Keratinocyte (primary cell): ENCODE data around the gene COL13A1. TPM values are rescaled to one million over a fixed set of nuclear protein-coding genes. Genes with fewer than 3 reads are reported as not detected.

ENCODE experiments used
- DNase-seq: peaks from one replicate; pipeline ENCODE4 v3.0.0-alpha.2; 2011; ENCODE audit warnings: low read depth, missing footprints, low spot score
- FAIRE-seq: peaks from 2 replicates; lab custom pipeline; 2011; peaks lifted over from hg19 to GRCh38; lab: Jason Lieb, UNC
- H2AFZ ChIP-seq: 2 replicates; pipeline ENCODE4 v1.6.0; 2012; ENCODE audit warnings: low read length, control low read depth, inconsistent platforms; ENCODE audit not compliant: control insufficient read depth
- H3K27ac ChIP-seq: 2 replicates; pipeline ENCODE4 v1.5.1; 2011; ENCODE audit warnings: low read length; ENCODE audit not compliant: control insufficient read depth, insufficient read depth
- H3K27me3 ChIP-seq: 3 replicates; pipeline ENCODE4 v1.6.0; 2011; ENCODE audit warnings: low read length; ENCODE audit not compliant: control insufficient read depth, insufficient read depth; ENCODE audit errors: extremely low read depth
- H3K36me3 ChIP-seq, 2 experiments: 2 replicates in 1 of 2; 3 replicates in 1 of 2; pipeline ENCODE4 v1.5.1; 2011; ENCODE audit warnings: low read length in 2 of 2, mild to moderate bottlenecking in 1 of 2; ENCODE audit not compliant: control insufficient read depth in 2 of 2, insufficient read depth in 2 of 2; ENCODE audit errors: extremely low read depth in 1 of 2
- H3K4me1 ChIP-seq: 3 replicates; pipeline ENCODE4 v1.5.1; 2011; ENCODE audit warnings: low read length; ENCODE audit not compliant: control insufficient read depth, insufficient read depth; ENCODE audit errors: extremely low read depth
- H3K4me2 ChIP-seq: 3 replicates; pipeline ENCODE4 v1.6.0; 2011; ENCODE audit warnings: low read depth, low read length; ENCODE audit not compliant: control insufficient read depth, insufficient read depth; ENCODE audit errors: extremely low read depth
- H3K4me3 ChIP-seq, 3 experiments: fragments of 200-600 bp in 1 of 3; sonication (generic) in 1 of 3; 2 replicates in 2 of 3; 3 replicates in 1 of 3; pipeline ENCODE4 v1.5.1; 2011 to 2016; ENCODE audit warnings: low read length in 3 of 3, mild to moderate bottlenecking in 3 of 3, control low read depth in 2 of 3, inconsistent platforms in 1 of 3, low read depth in 1 of 3, mixed read lengths in 1 of 3, mixed run types in 1 of 3, moderate library complexity in 1 of 3; ENCODE audit not compliant: control insufficient read depth in 2 of 3, insufficient read depth in 2 of 3; ENCODE audit errors: extremely low read depth in 1 of 3
- H3K79me2 ChIP-seq: 2 replicates; pipeline ENCODE4 v1.6.0; 2012; ENCODE audit warnings: low read length; ENCODE audit not compliant: control insufficient read depth, insufficient read depth
- H3K9ac ChIP-seq: 3 replicates; pipeline ENCODE4 v1.6.0; 2011; ENCODE audit warnings: low read length; ENCODE audit not compliant: control insufficient read depth, insufficient read depth; ENCODE audit errors: extremely low read depth
- H3K9me1 ChIP-seq: 3 replicates; pipeline ENCODE4 v1.6.0; 2011; ENCODE audit warnings: low read length; ENCODE audit not compliant: control insufficient read depth, insufficient read depth; ENCODE audit errors: extremely low read depth
- H3K9me3 ChIP-seq: 2 replicates; pipeline ENCODE4 v1.5.1; 2012; ENCODE audit warnings: low read depth, low read length; ENCODE audit not compliant: control insufficient read depth
- H4K20me1 ChIP-seq: 3 replicates; pipeline ENCODE4 v1.6.0; 2011; ENCODE audit warnings: low read length; ENCODE audit not compliant: control insufficient read depth, insufficient read depth; ENCODE audit errors: extremely low read depth
- EZH2 ChIP-seq: IDR thresholded peaks from one replicate; pipeline ENCODE4 v1.6.1; 2012; ENCODE audit warnings: inconsistent platforms, mild to moderate bottlenecking, low read length, moderate library complexity
- dilution Hi-C: fragments of 300-500 bp; cut with MboI; formaldehyde crosslinking; loops from one replicate; pipeline ENCODE4 v1.7.0; 2020; ENCODE audit warnings: low sequenced_read_pairs; ENCODE audit not compliant: extremely low pct_ligation_motif_present
- polyA plus RNA-seq, 5 experiments: library from polyadenylated mRNA; depleted of rRNA in 3 of 5; stranded (reverse) in 3 of 5; stranded (forward) in 1 of 5; unstranded in 1 of 5; fragments of >200 nt; gene quantifications; 1 replicate in 1 of 5; 2 replicates in 3 of 5; 3 replicates in 1 of 5; pipeline versions ENCODE4 v1.2.1 to v1.2.3, GENCODE V29; 2011 to 2012; ENCODE audit warnings: missing spikeins in 2 of 5, low read depth in 1 of 5, low replicate concordance in 1 of 5
- TF ChIP-seq, protein P1 (sequence below), 3 experiments: IDR thresholded peaks in 1 of 3; conservative IDR thresholded peaks in 1 of 3; optimal IDR thresholded peaks in 1 of 3; 2 replicates in 2 of 3; 3 replicates in 1 of 3; pipeline versions ENCODE3 to v1.5.1; 2011; ENCODE audit warnings: low read length in 3 of 3, mild to moderate bottlenecking in 3 of 3, moderate library complexity in 2 of 3, control low read depth in 1 of 3, inconsistent platforms in 1 of 3; ENCODE audit not compliant: insufficient read depth in 2 of 3; ENCODE audit errors: extremely low read depth in 1 of 3

The COL13A1 gene
- polyA plus RNA-seq, 1 donor (not counting 4 experiments of a cell fraction or from before 2014, with no cell fraction given) = 1.5 TPM

DNA sequence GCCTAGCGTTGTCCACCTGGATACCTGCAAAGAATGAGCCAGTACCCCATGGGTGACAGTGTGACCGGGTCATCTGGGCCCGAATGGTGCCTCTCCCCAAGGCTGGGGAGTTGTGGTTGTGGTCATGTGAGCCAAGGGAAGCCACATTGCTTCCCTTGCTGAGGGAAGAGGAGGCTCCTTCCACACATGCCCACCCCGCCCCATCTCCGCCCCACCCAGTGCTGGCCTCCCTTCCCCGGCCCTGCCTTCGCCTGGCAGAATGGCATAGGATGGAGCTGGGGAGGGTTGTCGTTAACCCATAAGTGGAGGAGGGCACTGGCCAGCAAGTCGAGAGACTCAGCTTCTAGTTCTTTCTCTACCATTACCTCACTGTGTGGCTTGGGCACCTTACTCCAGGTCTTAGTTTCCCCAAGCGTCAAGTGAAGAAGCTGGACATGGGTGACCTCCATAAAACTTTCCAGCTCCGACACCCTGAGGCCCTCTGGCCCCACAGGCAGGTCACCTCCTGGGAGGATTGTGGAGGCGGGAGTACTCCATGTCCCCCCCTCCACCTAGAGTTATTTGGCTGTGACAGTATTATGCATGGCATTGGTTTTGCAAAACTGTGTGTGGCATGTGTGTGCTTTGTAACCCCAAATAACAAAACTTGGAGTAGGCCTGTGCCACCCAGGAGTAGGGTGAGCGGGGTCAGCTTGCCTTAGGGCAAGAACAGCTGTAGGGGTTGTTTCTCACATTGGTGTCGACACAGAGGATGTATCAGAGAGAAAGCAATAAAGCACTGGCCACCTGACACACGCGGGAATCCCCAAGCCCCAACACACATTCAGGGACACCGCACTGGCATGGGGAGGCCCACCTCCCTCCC, 160.4 kb downstream of the COL13A1 start:
- Histone ChIP-seq H3K79me2 (no peaks in the 10 kb centered on the region), H2AFZ (no peak overlapping the region), H3K36me3 (no peaks in the 10 kb centered on the region), H3K27ac (no peak overlapping the region), H4K20me1 (no peaks in the 10 kb centered on the region), H3K9ac (no peak overlapping the region), H3K4me2 (no peak overlapping the region), H3K4me3 (no peak overlapping the region), H3K9me3 (no peaks in the 10 kb centered on the region), H3K27me3 (peaks cover 18% of the 10 kb centered on the region), H3K9me1 (no peaks in the 10 kb centered on the region), H3K4me1 (no peaks in the 10 kb centered on the region)
- FAIRE-seq = no peak
- dilution Hi-C loops = no loop called here
- TF ChIP-seq, protein P1, sequence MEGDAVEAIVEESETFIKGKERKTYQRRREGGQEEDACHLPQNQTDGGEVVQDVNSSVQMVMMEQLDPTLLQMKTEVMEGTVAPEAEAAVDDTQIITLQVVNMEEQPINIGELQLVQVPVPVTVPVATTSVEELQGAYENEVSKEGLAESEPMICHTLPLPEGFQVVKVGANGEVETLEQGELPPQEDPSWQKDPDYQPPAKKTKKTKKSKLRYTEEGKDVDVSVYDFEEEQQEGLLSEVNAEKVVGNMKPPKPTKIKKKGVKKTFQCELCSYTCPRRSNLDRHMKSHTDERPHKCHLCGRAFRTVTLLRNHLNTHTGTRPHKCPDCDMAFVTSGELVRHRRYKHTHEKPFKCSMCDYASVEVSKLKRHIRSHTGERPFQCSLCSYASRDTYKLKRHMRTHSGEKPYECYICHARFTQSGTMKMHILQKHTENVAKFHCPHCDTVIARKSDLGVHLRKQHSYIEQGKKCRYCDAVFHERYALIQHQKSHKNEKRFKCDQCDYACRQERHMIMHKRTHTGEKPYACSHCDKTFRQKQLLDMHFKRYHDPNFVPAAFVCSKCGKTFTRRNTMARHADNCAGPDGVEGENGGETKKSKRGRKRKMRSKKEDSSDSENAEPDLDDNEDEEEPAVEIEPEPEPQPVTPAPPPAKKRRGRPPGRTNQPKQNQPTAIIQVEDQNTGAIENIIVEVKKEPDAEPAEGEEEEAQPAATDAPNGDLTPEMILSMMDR (optimal IDR thresholded peaks at IDR 0.05 in 1 of 3, IDR thresholded peaks at IDR 0.05 in 1 of 3, conservative IDR thresholded peaks at IDR 0.05 in 1 of 3; ENCODE audit: extremely low read depth in 1 of 3, insufficient read depth in 2 of 3, low read length in 3 of 3) = no peak
- TF ChIP-seq EZH2 = no peak
- DNase-seq = no peak

DNA sequence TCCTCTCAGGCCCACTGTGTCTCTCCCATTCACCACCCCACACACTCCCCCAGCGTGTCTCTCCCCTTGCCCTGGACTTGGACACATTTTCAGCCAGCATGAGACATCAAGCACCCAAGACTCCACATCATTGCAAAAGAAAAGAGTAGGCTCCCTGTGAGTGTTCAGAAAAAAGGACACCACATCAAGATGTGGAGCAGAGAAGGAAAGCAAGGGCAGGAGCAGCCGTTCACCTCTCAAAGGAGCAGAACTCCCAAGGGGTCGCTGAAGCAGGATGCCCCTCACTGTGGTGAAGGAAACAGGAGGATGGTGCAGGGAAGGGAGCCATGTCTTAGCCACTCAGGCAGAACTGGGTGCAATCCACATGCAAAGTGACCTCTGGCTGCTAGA, 161.0 kb downstream of the COL13A1 start:
- Histone ChIP-seq H2AFZ (no peak overlapping the region), H3K9ac (no peak overlapping the region), H3K27me3 (peaks cover 18% of the 10 kb centered on the region), H3K36me3 (no peaks in the 10 kb centered on the region), H3K4me1 (no peaks in the 10 kb centered on the region), H3K4me2 (no peak overlapping the region), H3K79me2 (no peaks in the 10 kb centered on the region), H3K4me3 (no peak overlapping the region), H3K9me1 (no peaks in the 10 kb centered on the region), H3K27ac (no peak overlapping the region), H3K9me3 (no peaks in the 10 kb centered on the region), H4K20me1 (no peaks in the 10 kb centered on the region)
- dilution Hi-C loops = no loop called here
- FAIRE-seq (no peak), DNase-seq (no peak)
- no peak for TF ChIP-seq EZH2
- TF ChIP-seq, protein P1 (optimal IDR thresholded peaks at IDR 0.05 in 1 of 3, IDR thresholded peaks at IDR 0.05 in 1 of 3, conservative IDR thresholded peaks at IDR 0.05 in 1 of 3; ENCODE audit: extremely low read depth in 1 of 3, insufficient read depth in 2 of 3, low read length in 3 of 3) = no peak
